ENCODE data around the gene NAA40.
"Not testable (repeated sequence)": the region's sequence is repeated elsewhere in the genome, so short reads cannot be mapped to it uniquely, and the experiment has no call there.

NAA40 gene

GRCh38 chr11:63939397-63939891, 642 bp downstream of the NAA40 start:
- DNase-seq (ENCODE audit: low read depth in 2 of 2), result no peak

GRCh38 chr11:63940786-63941185, 2.0 kb downstream of the NAA40 start:
- no peak for DNase-seq (ENCODE audit: low read depth in 2 of 2)

- DNase-seq (ENCODE audit: low read depth in 2 of 2), result no peak
Observed at GRCh38 chr11:63941901-63942300, 3.1 kb downstream of the NAA40 start.

DNA sequence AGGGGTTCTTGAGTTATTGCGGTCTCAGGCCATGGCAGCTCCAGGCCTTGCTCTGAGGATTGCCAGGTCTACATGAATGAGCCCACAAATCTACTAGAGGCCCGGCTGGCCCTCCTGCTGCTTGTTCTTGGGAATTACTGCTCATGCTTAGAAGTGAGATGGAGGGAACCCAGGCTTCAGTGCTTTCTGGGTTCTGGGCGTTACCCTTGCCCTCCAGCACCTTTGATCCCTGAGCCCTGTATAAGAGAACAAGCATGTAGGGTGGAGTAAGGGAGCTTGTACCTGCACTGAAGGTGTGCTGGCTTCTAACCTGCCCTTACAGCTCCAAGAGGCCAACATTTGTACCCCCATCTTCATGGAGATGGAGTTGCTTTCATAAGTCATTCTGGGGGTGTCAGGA, 4.0 kb downstream of the NAA40 start:
- DNase-seq (ENCODE audit: low read depth in 2 of 2), result no peak

GRCh38 chr11:63944987-63945386, 6.2 kb downstream of the NAA40 start:
- no peak for DNase-seq (ENCODE audit: low read depth in 2 of 2)

DNA sequence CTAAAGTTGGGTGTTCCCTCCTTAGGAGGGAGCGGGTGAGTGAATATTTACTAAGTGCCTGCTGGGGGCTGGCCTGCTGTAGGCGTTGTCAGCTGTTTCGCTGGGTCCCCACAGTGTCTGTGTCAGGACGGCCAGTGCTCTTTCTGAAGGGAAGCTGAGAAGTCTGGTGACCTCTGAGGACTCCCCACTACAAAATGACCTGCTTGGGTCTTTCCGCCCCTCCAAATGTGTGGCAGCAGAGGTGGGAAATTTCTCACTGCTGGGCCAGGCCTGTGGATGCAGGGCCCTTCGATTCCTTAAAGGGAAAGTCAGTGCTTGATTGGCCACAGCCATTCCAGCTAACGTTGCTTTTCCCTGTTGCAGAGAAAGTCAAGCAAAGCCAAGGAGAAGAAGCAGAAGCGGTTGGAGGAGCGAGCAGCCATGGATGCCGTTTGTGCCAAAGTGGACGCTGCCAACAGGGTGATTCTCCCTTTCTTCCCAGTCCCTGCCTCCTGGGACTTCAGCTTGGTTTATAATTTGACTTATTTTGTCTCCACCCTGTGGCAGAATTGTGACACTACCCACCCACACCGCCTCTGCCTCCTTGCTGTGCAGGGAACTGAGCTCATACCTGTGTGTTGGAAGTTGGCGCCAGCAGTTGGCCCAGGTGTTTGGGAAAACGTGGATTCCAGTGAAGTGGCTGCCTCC, 6.8 kb downstream of the NAA40 start:
- peak in 1 of 2 donors; percentile 10 for DNase-seq (ENCODE audit: low read depth in 2 of 2)

GRCh38 chr11:63951779-63952536, 13.2 kb downstream of the NAA40 start:
- peak in 1 of 2 donors; percentile 18 for DNase-seq (ENCODE audit: low read depth in 2 of 2)

- no peak for DNase-seq (ENCODE audit: low read depth in 2 of 2)
Observed at GRCh38 chr11:63952570-63952969, 13.8 kb downstream of the NAA40 start.

DNA sequence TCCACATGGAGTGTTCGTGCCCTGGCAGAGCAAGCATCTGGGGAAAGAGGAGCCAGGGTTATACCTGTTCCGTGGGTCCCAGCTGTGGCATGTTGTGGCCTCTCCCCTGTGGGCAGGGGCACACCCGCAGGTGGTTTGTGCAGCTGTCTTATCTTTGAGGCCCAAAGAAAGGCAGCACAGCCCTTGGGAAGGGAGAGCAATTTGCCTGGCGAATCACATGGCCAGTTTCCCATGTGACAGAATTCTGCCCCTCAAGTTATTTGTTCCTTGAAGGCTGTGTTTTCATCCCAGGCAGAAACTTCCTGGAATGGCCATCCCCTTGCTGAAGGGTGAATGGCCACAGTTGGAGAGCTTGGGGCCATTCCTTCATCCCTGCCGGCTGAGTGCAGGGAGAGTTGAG, 19.2 kb downstream of the NAA40 start:
- no peak for DNase-seq (ENCODE audit: low read depth in 2 of 2)

GRCh38 chr11:63961608-63962412, 23.0 kb downstream of the NAA40 start:
- DNase-seq (ENCODE audit: low read depth in 2 of 2), result no peak

DNA sequence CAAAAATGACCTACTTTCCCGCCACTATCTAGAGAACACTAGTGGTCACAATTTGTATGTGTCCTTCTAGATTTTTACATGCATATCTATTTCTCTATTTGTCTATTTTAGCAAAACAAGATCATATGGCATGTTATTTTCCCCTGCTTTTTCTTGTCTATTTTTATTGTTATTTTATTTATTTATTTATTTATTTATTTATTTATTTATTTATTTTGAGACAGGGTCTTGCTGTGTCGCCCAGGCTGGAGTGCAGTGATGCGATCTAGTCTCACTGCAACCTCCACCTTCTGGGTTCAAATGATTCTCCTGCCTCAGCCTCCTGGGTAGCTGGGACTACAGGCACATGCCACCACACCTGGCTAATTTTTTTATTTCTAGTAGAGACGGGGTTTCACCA, 25.1 kb downstream of the NAA40 start:
- not testable (repeated sequence) for DNase-seq (ENCODE audit: low read depth in 2 of 2)

DNA sequence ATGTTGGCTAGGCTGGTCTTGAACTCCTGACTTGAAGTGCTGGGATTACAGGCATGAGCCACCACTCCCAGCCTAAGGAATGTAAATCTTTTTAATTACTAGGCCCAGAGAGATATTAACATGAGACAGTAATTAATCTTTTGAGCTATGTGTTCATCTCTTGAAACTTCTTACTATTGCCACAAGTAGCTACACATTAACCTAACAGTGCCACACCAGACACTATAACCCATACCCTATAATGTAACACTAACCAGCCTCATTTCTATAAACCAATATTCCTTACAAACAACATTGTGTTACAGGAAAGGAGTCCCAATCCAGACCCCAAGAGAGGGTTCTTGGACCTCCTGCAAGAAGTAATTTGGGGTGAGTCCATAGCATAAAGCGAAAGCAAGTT, 27.6 kb downstream of the NAA40 start:
- DNase-seq (ENCODE audit: low read depth in 2 of 2), result no peak

- no peak for DNase-seq (ENCODE audit: low read depth in 2 of 2)
Observed at GRCh38 chr11:63969461-63969860, 30.7 kb downstream of the NAA40 start.

GRCh38 chr11:63970902-63971301, 32.1 kb downstream of the NAA40 start:
- no peak for DNase-seq (ENCODE audit: low read depth in 2 of 2)

DNA sequence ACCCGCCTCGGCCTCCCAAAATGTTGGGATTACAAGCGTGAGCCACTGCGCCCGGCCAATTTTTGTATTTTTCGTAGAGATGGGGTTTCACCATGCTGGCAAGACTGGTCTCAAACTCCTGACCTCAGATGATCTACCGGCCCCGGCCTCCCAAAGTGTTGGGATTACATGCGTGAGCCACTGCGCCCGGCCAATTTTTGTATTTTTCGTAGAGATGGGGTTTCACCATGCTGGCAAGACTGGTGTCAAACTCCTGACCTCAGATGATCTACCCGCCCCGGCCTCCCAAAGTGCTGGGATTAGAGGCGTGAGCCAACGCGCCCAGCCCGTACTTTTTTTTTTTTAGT, 35.1 kb downstream of the NAA40 start:
- DNase-seq (ENCODE audit: low read depth in 2 of 2), result not testable (repeated sequence)

DNA sequence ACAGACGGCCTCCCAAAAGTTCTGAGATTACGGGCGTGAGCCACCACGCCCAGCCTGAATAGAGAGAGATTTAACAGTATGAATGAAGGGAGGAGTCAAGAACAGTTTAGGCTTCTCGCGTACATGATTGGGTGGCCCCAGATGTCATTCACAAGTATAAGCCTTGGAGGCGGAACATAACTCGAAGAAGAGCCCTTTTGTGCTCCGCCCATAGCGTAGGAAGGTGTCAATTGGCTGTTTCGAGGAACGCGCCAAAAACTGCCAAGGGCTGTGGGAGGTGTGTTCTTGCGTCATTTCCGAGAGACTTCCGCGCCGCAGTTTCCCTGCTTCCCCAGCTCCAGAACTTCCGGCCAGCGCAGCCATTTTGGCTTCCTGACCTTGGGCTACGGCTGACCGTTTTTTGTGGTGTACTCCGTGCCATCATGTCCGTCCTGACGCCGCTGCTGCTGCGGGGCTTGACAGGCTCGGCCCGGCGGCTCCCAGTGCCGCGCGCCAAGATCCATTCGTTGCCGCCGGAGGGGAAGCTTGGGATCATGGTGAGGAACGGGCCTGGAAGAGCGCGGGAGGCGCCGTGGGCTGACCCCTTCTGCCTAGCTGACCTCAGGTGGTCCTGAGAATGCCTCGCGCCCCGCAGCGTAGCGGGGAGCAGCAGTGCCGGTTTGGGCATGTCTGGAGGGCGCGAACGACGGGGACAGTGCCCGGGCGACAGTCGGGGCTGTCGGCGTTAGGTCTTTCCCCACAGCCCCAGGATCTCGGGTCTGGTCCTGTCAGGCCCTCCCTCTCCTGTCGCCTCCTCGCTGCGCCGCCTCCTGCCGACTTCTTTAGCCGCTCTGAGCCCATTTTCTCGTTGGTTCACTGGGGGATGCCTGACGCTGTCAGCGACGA, 35.7 kb downstream of the NAA40 start, which contains the start of gene COX8A:
COX8A (plus strand) TSS at position 362 of the 885 bp plus-strand sequence; CDS start at position 423, 61 bp downstream.
- peak; percentile 83 to 90 for DNase-seq (ENCODE audit: low read depth in 2 of 2)

DNA sequence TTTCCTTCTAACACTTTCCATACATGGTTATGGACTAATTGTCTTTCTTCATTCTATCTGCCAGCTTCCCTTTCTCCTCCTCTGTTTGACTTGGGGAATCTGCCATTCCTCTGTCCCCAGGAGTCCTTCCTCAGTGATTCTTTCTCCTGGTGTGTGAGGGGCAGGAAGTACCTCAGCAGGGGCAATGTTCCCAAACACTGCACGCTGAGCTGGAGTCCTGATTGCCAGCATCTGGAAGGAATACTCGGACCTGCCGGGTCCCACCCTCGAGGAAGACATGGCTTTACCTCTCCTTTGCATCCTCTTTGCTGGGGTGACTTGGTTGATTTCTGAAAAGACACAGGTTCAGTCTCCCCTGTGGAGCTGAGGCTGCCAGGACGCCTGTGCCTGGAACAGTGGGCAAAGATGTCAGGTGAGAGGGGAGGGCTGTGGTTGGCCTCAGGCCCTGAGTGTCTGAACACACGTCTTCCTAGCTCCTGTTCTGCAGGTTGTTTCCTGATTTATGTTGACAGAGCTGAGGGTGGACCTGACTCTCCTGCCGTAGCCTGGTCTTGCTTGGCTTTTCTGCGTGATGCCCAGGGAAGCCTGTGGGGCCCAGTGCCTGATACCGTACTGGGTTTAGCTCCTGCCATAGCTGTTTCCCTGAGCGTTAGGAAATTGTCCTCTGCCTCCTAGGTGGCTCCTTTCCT, 39.9 kb downstream of the NAA40 start:
- no peak for DNase-seq (ENCODE audit: low read depth in 2 of 2)

DNA sequence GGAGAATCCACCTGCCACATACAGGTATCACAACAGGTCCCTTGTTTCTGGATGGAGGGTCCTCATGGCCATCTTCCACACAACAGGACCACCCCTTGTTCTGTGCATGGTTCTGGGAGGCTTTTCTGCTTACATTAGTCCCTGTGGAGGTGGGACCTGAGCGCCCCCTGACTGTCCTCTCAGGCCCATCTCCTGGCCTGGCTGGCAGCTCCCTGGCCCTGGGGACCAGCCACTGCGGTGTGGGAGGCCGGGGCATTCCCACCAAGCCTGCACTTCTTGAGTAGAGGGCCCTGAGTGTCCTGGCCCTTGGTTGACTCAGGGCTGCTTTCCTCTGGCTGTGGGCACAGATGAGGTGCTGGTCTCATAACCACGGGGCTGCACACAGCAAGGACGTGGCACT, 40.6 kb downstream of the NAA40 start:
- no peak for DNase-seq (ENCODE audit: low read depth in 2 of 2)

DNA sequence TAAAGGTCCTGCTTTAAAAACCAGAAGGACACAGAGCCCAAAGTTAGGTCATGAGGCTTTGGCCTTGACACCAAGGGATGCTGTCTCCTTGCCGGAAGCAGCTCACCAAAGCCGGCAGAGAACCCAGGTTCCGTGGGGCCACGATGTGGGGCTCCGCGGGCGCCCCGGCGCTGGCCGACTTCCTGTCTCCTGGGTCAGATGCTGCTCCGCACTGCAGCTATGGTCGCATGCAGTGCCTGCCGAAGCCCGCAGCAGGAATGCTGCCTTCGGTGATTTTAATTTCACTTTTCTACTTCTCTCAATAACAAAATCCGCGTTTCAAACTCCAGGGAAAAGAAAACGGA, 47.0 kb downstream of the NAA40 start:
- DNase-seq (ENCODE audit: low read depth in 2 of 2), result peak; percentile 46 to 63

GRCh38 chr11:63986156-63986931, 47.5 kb downstream of the NAA40 start, which contains the start of gene OTUB1:
TSS of gene OTUB1 (plus strand) at chr11:63986438. CDS start at chr11:63986457, 19 bp downstream.
- DNase-seq (ENCODE audit: low read depth in 2 of 2), result peak; percentile 81 to 86
